CD14-positive monocyte (primary cell): ENCODE results near the gene NDUFB7. TPM values are rescaled to one million over a fixed set of nuclear protein-coding genes. Genes with fewer than 3 reads are reported as not detected.
A peak's percentile ranks its signal among the peaks of the same experiment; 100 is the strongest.

Source experiments
- DNase-seq, 3 donors: peaks; one replicate each; pipeline ENCODE4 v3.0.0-alpha.2; 2011 to 2022
- H2AFZ ChIP-seq: 2 replicates; pipeline ENCODE4 v1.6.0; 2012; ENCODE audit warnings: mild to moderate bottlenecking, low read depth, low read length, inconsistent platforms; ENCODE audit not compliant: insufficient read depth, poor library complexity, severe bottlenecking
- H3K27ac ChIP-seq, 2 donors: 1 replicate in 1 of 2; 2 replicates in 1 of 2; pipeline ENCODE4 v1.5.1; 2012 to 2013; ENCODE audit warnings: low read length in 2 of 2, control low read depth in 1 of 2, inconsistent platforms in 1 of 2, low read depth in 1 of 2, mild to moderate bottlenecking in 1 of 2
- H3K27me3 ChIP-seq, 2 donors: one replicate each; pipeline versions ENCODE4 v1.6.0 to v1.6.1; 2011 to 2013; ENCODE audit warnings: low read length in 2 of 2; ENCODE audit not compliant: control insufficient read depth in 2 of 2, insufficient read depth in 2 of 2
- H3K36me3 ChIP-seq, 2 donors: replicated peaks in 1 of 2; 1 replicate in 1 of 2; 2 replicates in 1 of 2; pipeline versions ENCODE4 v1.5.1 to v1.6.1; 2012 to 2013; ENCODE audit warnings: low read length in 2 of 2, control low read depth in 1 of 2, inconsistent platforms in 1 of 2, mild to moderate bottlenecking in 1 of 2; ENCODE audit not compliant: insufficient read depth in 2 of 2, control insufficient read depth in 1 of 2
- H3K4me1 ChIP-seq, 2 donors: 1 replicate in 1 of 2; 2 replicates in 1 of 2; pipeline versions ENCODE4 v1.5.1 to v1.6.1; 2012 to 2013; ENCODE audit warnings: low read length in 2 of 2, control low read depth in 1 of 2, inconsistent platforms in 1 of 2, mild to moderate bottlenecking in 1 of 2, moderate library complexity in 1 of 2; ENCODE audit not compliant: insufficient read depth in 2 of 2, control insufficient read depth in 1 of 2
- H3K4me2 ChIP-seq: replicated peaks from 2 replicates; pipeline ENCODE3; 2012; ENCODE audit warnings: low read length, moderate library complexity, mild to moderate bottlenecking; ENCODE audit not compliant: poor library complexity, severe bottlenecking; ENCODE audit errors: extremely low read depth
- H3K4me3 ChIP-seq, 3 experiments: fragments of 200-600 bp in 1 of 3; sonication (generic) in 1 of 3; replicated peaks in 1 of 3; 1 replicate in 2 of 3; 2 replicates in 1 of 3; pipeline ENCODE4 v1.5.1; 2011 to 2013; ENCODE audit warnings: low read length in 3 of 3, mild to moderate bottlenecking in 3 of 3, control low read depth in 2 of 3, low read depth in 2 of 3, inconsistent platforms in 1 of 3, moderate library complexity in 1 of 3
- H3K79me2 ChIP-seq: 2 replicates; pipeline ENCODE4 v1.6.0; 2012; ENCODE audit warnings: mild to moderate bottlenecking, control low read depth, inconsistent platforms, low read length, moderate library complexity; ENCODE audit not compliant: insufficient read depth
- H3K9ac ChIP-seq: 2 replicates; pipeline ENCODE4 v1.6.0; 2017; ENCODE audit warnings: low read length, mild to moderate bottlenecking; ENCODE audit not compliant: insufficient read depth, poor library complexity, severe bottlenecking
- H3K9me3 ChIP-seq, 2 donors: replicated peaks in 1 of 2; 1 replicate in 1 of 2; 2 replicates in 1 of 2; pipeline versions ENCODE4 v1.5.1 to v1.6.1; 2012 to 2013; ENCODE audit warnings: low read length in 2 of 2, control low read depth in 1 of 2; ENCODE audit not compliant: control insufficient read depth in 1 of 2, insufficient read depth in 1 of 2
- H4K20me1 ChIP-seq: 2 replicates; pipeline ENCODE4 v1.6.0; 2012; ENCODE audit warnings: mild to moderate bottlenecking, low read length, control low read depth, moderate library complexity; ENCODE audit not compliant: insufficient read depth
- H3K27ac Mint-ChIP-seq, 7 donors: one replicate each; pipeline ENCODE4 v1.8.0; 2020; ENCODE audit warnings: mild to moderate bottlenecking in 7 of 7, mixed read lengths in 7 of 7, moderate library complexity in 6 of 7, inconsistent platforms in 2 of 7
- H3K27me3 Mint-ChIP-seq, 3 donors: one replicate each; pipeline ENCODE4 v1.8.0; 2021 to 2022; ENCODE audit warnings: low read depth in 3 of 3, mild to moderate bottlenecking in 3 of 3, mixed read lengths in 3 of 3, moderate library complexity in 3 of 3, inconsistent platforms in 1 of 3
- H3K36me3 Mint-ChIP-seq, 2 donors: one replicate each; pipeline ENCODE4 v1.8.0; 2020; ENCODE audit warnings: mixed read lengths in 2 of 2, inconsistent platforms in 1 of 2, mild to moderate bottlenecking in 1 of 2
- H3K4me1 Mint-ChIP-seq: one replicate; pipeline ENCODE4 v1.8.0; 2020; ENCODE audit warnings: mild to moderate bottlenecking, mixed read lengths
- H3K4me3 Mint-ChIP-seq, 2 donors: one replicate each; pipeline ENCODE4 v1.8.0; 2020; ENCODE audit warnings: mild to moderate bottlenecking in 2 of 2, mixed read lengths in 2 of 2, moderate library complexity in 1 of 2
- H3K9me3 Mint-ChIP-seq, 7 donors: one replicate each; pipeline ENCODE4 v1.8.0; 2020 to 2022; ENCODE audit warnings: mixed read lengths in 7 of 7, mild to moderate bottlenecking in 6 of 7, moderate library complexity in 6 of 7, inconsistent platforms in 2 of 7
- WGBS: methylation state at CpG from one replicate; pipeline ENCODE4 v1.1.5; 2013; ENCODE audit warnings: missing lambda C conversion rate; ENCODE audit not compliant: insufficient coverage; 5-methylcytosine and 5-hydroxymethylcytosine counted together
- intact Hi-C, 2 donors: fragments of 100-400 bp; cut with micrococcal nuclease; formaldehyde crosslinking; loops; one replicate each; pipeline versions ENCODE4 v1.15.0 to v1.15.1; 2023
- polyA plus RNA-seq, 3 donors: library from polyadenylated mRNA; depleted of rRNA in 1 of 3; unstranded in 2 of 3; stranded (reverse) in 1 of 3; fragments of 300-500 nt in 2 of 3; fragments of >200 nt in 1 of 3; fragmentation: Illumina TruSeq in 2 of 3; gene quantifications; 1 replicate in 2 of 3; 2 replicates in 1 of 3; pipeline ENCODE4 v1.2.3, GENCODE V29; 2012 to 2021
- TF ChIP-seq, protein P1 (sequence below): fragments of 200-600 bp; IDR thresholded peaks from one replicate; pipeline ENCODE4 v1.8.0; 2022; ENCODE audit warnings: antibody characterized with exemption, mild to moderate bottlenecking

Gene NDUFB7
- polyA plus RNA-seq, 3 donors: 137 to 313 (median 204) TPM

DNA sequence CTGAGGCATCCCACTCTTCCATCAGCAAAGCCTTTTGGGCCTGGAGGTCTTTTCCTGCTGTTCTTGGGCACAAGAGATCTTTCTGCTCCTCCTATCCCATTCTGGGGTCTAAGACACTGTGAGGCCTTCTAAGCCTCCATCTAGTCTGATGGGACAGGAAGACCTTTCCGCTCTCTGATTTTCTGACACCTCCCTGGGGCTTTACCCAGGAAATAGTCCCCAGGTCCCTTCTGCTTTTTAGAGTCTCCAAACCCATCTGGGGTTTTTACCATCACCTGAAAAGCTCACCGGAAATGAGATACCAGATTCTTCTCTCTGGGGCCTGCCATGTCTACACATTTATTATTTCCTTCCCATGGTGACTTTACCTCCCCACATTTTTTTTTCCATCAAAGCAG lies 32.1 kb upstream of the NDUFB7 start:
- Histone ChIP-seq H3K79me2 (no peaks in the 10 kb centered on the region), H3K27me3 (no peaks in the 10 kb centered on the region), H3K9ac (no peak overlapping the region), H4K20me1 (no peaks in the 10 kb centered on the region), H3K36me3 (no peaks in the 10 kb centered on the region), H3K4me3 (no peak overlapping the region), H3K4me2 (no peak overlapping the region), H3K4me1 (peaks cover 3 to 18% of the 10 kb centered on the region in 2 donors), H2AFZ (no peak overlapping the region), H3K27ac (no peak overlapping the region), H3K9me3 (peaks cover 0 to 9% of the 10 kb centered on the region in 2 donors)
- peaks cover 23% of the 10 kb centered on the region for H3K4me1 Mint-ChIP-seq
- peaks cover 2 to 12% (median 8%) of the 10 kb centered on the region in 7 donors for H3K9me3 Mint-ChIP-seq
- H3K36me3 Mint-ChIP-seq: peaks cover 0 to 1% of the 10 kb centered on the region in 2 donors
- 92% methylated on average over 2 of the region's 2 CpGs for WGBS
- peaks cover 0 to 10% (median 2%) of the 10 kb centered on the region in 3 donors for H3K27me3 Mint-ChIP-seq
- intact Hi-C loops: no loop called here
- TF ChIP-seq, protein P1, sequence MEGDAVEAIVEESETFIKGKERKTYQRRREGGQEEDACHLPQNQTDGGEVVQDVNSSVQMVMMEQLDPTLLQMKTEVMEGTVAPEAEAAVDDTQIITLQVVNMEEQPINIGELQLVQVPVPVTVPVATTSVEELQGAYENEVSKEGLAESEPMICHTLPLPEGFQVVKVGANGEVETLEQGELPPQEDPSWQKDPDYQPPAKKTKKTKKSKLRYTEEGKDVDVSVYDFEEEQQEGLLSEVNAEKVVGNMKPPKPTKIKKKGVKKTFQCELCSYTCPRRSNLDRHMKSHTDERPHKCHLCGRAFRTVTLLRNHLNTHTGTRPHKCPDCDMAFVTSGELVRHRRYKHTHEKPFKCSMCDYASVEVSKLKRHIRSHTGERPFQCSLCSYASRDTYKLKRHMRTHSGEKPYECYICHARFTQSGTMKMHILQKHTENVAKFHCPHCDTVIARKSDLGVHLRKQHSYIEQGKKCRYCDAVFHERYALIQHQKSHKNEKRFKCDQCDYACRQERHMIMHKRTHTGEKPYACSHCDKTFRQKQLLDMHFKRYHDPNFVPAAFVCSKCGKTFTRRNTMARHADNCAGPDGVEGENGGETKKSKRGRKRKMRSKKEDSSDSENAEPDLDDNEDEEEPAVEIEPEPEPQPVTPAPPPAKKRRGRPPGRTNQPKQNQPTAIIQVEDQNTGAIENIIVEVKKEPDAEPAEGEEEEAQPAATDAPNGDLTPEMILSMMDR: no peak
- DNase-seq: no peak
- no peak overlapping the region for H3K27ac Mint-ChIP-seq
- H3K4me3 Mint-ChIP-seq: no peak overlapping the region

DNA sequence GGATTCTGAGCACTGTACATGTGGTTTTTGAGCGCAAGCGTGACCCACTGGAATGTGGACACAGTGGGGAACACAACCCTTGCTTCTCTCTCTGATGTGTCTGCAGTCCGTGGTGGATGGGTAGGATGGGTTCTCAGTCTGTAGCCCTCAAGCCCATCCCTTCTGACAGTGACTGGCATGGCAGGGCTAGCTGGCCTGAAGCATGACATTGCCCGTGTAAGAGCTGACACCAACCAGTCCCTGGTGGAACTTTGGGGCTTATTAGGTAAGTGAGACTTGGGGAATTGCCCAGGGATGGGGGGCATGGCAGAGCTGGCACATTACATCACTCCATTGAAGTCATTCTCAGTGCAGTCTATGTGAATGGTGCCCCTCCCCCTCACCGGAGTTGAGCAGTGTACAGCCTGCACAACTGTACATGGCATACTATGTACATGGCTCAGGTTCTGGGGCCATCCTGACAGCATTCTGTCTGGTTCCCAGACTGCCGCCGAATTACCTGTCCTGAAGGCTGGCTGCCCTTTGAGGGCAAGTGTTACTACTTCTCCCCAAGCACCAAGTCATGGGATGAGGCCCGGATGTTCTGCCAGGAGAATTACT lies 27.8 kb upstream of the NDUFB7 start:
- no peak overlapping the region for H3K4me2 ChIP-seq
- DNase-seq: peak in 1 of 3 donors; percentile 18
- no peak overlapping the region for H2AFZ ChIP-seq
- H3K4me3 ChIP-seq: no peak overlapping the region
- intact Hi-C loops: no loop called here
- H3K9ac ChIP-seq: no peak overlapping the region
- peaks cover 2 to 6% (median 6%) of the 10 kb centered on the region in 3 donors for H3K27me3 Mint-ChIP-seq
- no peaks in the 10 kb centered on the region for H3K4me1 ChIP-seq
- peaks cover 8 to 27% (median 12%) of the 10 kb centered on the region in 7 donors for H3K9me3 Mint-ChIP-seq
- peaks cover 0 to 12% of the 10 kb centered on the region in 2 donors for H3K9me3 ChIP-seq
- H3K4me3 Mint-ChIP-seq: no peak overlapping the region
- H3K27ac ChIP-seq: no peak overlapping the region
- WGBS: 91% methylated on average over 5 of the region's 8 CpGs
- no peaks in the 10 kb centered on the region for H3K79me2 ChIP-seq
- no peaks in the 10 kb centered on the region for H3K4me1 Mint-ChIP-seq
- no peak overlapping the region for H3K27ac Mint-ChIP-seq
- H4K20me1 ChIP-seq: no peaks in the 10 kb centered on the region
- H3K36me3 Mint-ChIP-seq: peaks cover 0 to 1% of the 10 kb centered on the region in 2 donors
- TF ChIP-seq, protein P1: no peak
- no peaks in the 10 kb centered on the region for H3K36me3 ChIP-seq
- H3K27me3 ChIP-seq: no peaks in the 10 kb centered on the region
